ENCODE data around the gene FAM3D. TPM values are rescaled to one million over a fixed set of nuclear protein-coding genes. Genes with fewer than 3 reads are reported as not detected.

FAM3D gene
- total and polyA plus RNA-seq, 2 of the 8 experiments (the other 6 are each of a cell fraction or from before 2014, with no cell fraction given) = not detected

- TF ChIP-seq CHD7 (IDR thresholded peaks at IDR 0.05; ENCODE audit: insufficient replicate concordance, low read length) (no peak), TEAD4 (IDR thresholded peaks at IDR 0.05; ENCODE audit: low read depth, low read length) (no peak), ATF2 (IDR thresholded peaks at IDR 0.05; ENCODE audit: low read length) (no peak), TAF1 (IDR thresholded peaks at IDR 0.05; ENCODE audit: low read depth, low read length) (no peak), KDM4A (IDR thresholded peaks at IDR 0.05; ENCODE audit: low read depth, low read length, severe bottlenecking) (no peak), MAFK (IDR thresholded peaks at IDR 0.05; ENCODE audit: low read depth, low read length) (no peak), TCF12 (IDR thresholded peaks at IDR 0.05; ENCODE audit: low read depth, low read length) (no peak)
- TF ChIP-seq, protein P1, sequence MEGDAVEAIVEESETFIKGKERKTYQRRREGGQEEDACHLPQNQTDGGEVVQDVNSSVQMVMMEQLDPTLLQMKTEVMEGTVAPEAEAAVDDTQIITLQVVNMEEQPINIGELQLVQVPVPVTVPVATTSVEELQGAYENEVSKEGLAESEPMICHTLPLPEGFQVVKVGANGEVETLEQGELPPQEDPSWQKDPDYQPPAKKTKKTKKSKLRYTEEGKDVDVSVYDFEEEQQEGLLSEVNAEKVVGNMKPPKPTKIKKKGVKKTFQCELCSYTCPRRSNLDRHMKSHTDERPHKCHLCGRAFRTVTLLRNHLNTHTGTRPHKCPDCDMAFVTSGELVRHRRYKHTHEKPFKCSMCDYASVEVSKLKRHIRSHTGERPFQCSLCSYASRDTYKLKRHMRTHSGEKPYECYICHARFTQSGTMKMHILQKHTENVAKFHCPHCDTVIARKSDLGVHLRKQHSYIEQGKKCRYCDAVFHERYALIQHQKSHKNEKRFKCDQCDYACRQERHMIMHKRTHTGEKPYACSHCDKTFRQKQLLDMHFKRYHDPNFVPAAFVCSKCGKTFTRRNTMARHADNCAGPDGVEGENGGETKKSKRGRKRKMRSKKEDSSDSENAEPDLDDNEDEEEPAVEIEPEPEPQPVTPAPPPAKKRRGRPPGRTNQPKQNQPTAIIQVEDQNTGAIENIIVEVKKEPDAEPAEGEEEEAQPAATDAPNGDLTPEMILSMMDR (IDR thresholded peaks at IDR 0.05; ENCODE audit: control extremely low read depth in 1 of 3, insufficient read depth in 1 of 3, low read depth in 1 of 3, low read length in 3 of 3) = no peak
Observed at GRCh38 chr3:58683466-58683865, 16.9 kb upstream of the FAM3D start (continued).
